Lower leg skin (tissue), 3 donors: ENCODE data around the gene COX6B2.
"Not testable (repeated sequence)": the region's sequence is repeated elsewhere in the genome, so short reads cannot be mapped to it uniquely, and the experiment has no call there.

Experiments used
- CTCF ChIP-seq, 3 donors: fragments of 450-650 bp; IDR thresholded peaks; one replicate each; pipeline ENCODE4 v1.5.1; 2016; ENCODE audit warnings: antibody characterized with exemption in 3 of 3, mild to moderate bottlenecking in 3 of 3, moderate library complexity in 2 of 3
- POLR2A ChIP-seq, 2 donors: fragments of 450-650 bp; IDR thresholded peaks; one replicate each; pipeline ENCODE4 v1.6.1; 2016 to 2017; ENCODE audit warnings: antibody characterized with exemption in 2 of 2, mild to moderate bottlenecking in 1 of 2, moderate library complexity in 1 of 2

- TF ChIP-seq CTCF, POLR2A (IDR thresholded peaks at IDR 0.05): not testable (repeated sequence)
These were observed 46.9 kb upstream of the COX6B2 start for GRCh38 chr19:55401390-55401789.
